HG03469 (cell line): ENCODE measurements around the gene ZNF343.

Experiments used
- ATAC-seq: cut with Tn5 transposase; IDR thresholded peaks from one replicate; pipeline ENCODE4 v1.9.1; 2021; ENCODE audit warnings: mild to moderate bottlenecking, moderate library complexity, moderate number of reproducible peaks; ENCODE audit not compliant: unreplicated experiment

ZNF343 gene

GRCh38 chr20:2475850-2476741 is 32.6 kb downstream of the ZNF343 start:
- no peak for ATAC-seq

GRCh38 chr20:2473516-2473915 is 35.2 kb downstream of the ZNF343 start:
- ATAC-seq, result no peak

- ATAC-seq, result peak; percentile 90
Measured at GRCh38 chr20:2470423-2471193, 38.1 kb downstream of the ZNF343 start, which contains the start of gene SNRPB. Gene SNRPB (minus strand): TSS chr20:2470789. CDS start chr20:2470690, 99 bp downstream.

- no peak for ATAC-seq
Measured at GRCh38 chr20:2469991-2470422, 38.7 kb downstream of the ZNF343 start.

GRCh38 chr20:2468581-2469407 is 39.9 kb downstream of the ZNF343 start:
- ATAC-seq, result no peak

GRCh38 chr20:2467412-2467811 is 41.3 kb downstream of the ZNF343 start:
- no peak for ATAC-seq

- ATAC-seq, result no peak
Measured at GRCh38 chr20:2465100-2465499, 43.6 kb downstream of the ZNF343 start.

- no peak for ATAC-seq
Measured at GRCh38 chr20:2463616-2464365, 44.9 kb downstream of the ZNF343 start.

GRCh38 chr20:2462484-2462883 is 46.2 kb downstream of the ZNF343 start:
- ATAC-seq, result no peak

GRCh38 chr20:2460752-2461424 is 47.8 kb downstream of the ZNF343 start:
- no peak for ATAC-seq

GRCh38 chr20:2459981-2460751 is 48.5 kb downstream of the ZNF343 start:
- ATAC-seq, result no peak

GRCh38 chr20:2458919-2459499 is 49.7 kb downstream of the ZNF343 start:
- ATAC-seq, result no peak

GRCh38 chr20:2455771-2456497 is 52.8 kb downstream of the ZNF343 start:
- no peak for ATAC-seq

- ATAC-seq, result no peak
Measured at GRCh38 chr20:2453792-2454191, 54.9 kb downstream of the ZNF343 start.

- no peak for ATAC-seq
Measured at GRCh38 chr20:2451939-2452732, 56.6 kb downstream of the ZNF343 start.

GRCh38 chr20:2451422-2451821 is 57.3 kb downstream of the ZNF343 start:
- no peak for ATAC-seq

GRCh38 chr20:2449386-2449785 is 59.3 kb downstream of the ZNF343 start:
- no peak for ATAC-seq
